IPS DF 4.7 (cell line): ENCODE measurements around the gene ERI2.

Experiments
- DNase-seq: peaks from one replicate; pipeline ENCODE4 v3.0.0-alpha.2; 2013; ENCODE audit warnings: low spot score; ENCODE audit errors: extremely low read depth

The ERI2 gene

DNA sequence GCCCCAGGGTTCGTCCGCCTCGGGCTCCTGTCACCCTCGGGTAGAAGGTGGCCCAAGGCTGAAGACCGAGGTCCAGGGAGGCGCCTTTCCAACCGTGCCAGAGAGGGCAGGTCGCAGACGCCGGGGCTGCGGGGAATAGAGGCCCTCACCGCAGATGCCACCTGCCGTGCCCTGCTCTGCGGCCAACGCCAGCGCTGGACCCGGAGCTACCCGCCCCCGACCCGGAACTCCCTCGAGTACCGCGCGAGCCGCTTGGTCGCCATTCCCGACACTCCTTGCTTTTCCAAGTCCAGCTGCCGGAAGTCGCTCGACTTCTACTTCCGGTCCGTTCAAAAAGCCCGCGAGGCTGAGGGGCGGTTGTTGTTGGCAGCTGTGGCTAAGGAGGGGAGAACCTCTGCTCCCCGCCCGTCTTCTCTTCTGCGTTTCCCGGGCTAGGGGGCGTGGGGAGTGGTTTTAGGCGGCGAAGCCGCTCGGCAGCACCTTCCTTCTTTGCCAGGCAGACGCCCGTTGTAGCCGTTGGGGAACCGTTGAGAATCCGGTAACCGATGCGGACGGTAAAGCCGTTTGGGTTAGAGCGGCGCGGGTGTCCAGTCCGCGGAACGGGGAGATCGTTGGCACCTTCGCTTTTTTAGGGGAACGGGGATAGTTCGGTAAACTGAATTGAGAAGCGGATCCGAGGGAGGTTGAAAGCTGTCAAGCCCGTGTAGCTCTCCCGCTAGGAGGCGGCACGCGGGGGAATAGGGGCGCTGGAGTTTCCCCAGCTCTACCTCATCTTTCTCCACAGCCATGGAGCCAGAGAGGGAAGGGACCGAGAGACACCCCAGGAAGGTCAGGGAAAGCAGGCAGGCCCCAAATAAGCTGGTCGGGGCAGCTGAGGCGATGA lies at the start of gene ERI2, which contains the start of gene REXO5:
ERI2 (minus strand) TSS at position 305 of the 883 bp plus-strand sequence; CDS start at position 263, 42 bp downstream.
REXO5 (plus strand) TSS at position 360 of the 883 bp plus-strand sequence; CDS start at position 787, 427 bp downstream.
- DNase-seq, result peak; percentile 69

DNA sequence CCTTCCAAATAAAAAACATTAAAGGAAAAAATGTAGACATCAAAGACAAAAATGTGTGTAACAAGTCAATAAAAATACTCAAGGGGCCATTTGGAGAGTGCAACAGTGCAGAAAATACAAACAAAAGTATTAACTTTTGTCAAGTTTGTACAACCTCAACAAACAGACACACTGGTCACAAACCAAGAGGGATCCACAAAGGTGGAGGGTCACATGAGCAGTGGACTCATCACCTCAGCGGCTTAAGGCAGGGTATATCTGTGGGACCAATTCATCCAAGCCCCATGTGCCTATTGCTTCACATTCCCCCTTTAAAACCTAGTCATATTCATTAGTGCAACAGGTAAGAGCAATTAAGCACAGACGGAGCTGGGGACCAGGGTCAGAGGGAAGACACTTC lies 48.7 kb upstream of the ERI2 start:
- no peak for DNase-seq

- DNase-seq, result no peak
These were observed 47.8 kb upstream of the ERI2 start for GRCh38 chr16:20853981-20854620.

DNA sequence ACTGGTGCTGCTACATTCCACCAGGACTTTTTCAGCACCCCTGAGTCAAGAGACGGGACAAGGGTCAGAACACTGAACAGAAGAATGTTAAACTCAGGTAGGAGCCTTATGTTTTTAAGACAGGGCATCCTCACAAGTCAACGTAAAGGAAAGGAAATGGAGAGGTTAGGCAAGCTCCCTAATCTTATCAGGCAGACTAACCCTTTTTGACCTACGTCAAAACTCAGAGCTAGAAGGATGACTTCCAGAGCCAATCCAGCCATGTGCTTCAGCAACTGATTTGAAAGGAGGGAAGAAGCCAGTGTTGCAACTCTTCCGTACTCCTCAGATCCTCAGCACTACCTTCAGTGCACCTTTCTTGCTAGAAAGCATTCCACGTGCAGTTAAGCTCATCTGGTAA lies 46.9 kb upstream of the ERI2 start:
- no peak for DNase-seq

GRCh38 chr16:20851601-20852000 lies 45.3 kb upstream of the ERI2 start:
- no peak for DNase-seq

DNA sequence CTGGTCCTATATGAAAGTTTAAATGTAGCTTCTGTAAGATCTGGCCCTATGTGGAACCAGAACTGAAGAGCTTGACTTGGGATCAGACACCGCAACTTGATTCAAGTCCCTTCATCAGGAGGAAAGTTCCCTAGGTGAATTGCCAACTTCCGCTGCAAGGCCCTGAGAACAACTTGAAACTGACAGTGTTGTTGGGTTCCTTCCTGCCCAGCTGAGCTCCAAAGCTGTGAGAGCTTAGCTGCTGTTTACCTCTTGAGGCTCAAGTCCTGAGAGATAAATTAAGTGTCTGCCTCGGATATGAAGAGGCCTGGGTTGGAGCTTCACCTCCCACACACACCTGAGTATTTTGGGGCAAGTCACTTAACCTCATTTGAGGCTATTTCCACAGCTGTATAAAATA lies 44.7 kb upstream of the ERI2 start:
- no peak for DNase-seq

DNA sequence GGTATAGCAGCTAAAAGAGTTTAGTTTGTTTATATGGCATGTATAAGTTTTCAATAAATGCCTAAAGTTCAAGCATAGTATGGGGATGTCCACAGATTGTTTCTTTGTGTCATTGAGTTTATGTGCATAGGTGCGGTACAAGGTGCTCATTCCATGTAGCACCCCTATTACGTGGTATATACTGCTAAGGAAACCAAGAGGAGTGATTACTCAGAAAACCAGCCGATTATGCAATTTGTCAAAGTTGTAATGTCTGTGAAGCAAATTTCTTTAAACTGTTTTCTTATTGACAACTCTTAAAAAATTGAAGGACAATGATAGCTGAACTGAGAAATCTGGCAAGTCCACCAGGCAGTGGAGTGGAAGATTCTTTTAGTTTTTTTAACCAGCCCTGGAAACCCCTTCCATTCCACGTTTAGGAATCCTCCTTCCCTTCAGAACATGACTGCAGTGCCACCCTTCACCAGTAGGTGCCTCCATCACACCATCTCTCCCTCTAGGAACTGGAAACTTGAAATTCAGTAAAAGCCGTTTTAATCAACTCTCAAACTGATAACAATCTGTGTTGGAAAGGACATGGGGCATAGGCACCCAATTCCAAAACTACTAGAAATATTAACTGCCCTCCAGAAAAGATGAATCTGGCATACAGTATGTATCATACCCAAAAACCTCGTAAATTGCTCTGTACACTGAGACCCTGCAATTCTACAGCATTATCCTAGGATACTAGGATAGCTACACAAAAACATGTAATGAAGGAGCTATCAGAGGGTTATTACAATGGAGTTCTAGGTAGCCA lies 43.5 kb upstream of the ERI2 start:
- DNase-seq, result no peak

DNA sequence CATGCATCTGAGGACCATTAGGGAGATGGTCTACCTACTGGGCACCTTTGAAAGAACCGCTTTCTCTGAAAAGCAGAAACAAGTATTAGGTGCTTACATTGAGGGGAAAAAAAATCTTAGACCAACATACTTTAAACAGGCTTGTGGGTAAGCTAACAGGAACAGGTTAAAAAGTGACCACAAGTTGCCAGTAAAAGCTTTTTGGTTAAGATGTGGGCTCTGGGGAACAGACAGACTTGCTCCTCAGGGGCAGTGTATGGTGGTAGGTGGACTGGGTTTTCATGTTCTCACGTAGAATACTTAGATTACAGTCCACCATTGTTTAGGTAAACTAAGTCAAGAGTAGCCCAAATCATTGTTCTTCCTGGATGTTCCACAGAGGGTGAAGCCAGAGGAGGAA lies 41.3 kb upstream of the ERI2 start:
- DNase-seq, result no peak

DNA sequence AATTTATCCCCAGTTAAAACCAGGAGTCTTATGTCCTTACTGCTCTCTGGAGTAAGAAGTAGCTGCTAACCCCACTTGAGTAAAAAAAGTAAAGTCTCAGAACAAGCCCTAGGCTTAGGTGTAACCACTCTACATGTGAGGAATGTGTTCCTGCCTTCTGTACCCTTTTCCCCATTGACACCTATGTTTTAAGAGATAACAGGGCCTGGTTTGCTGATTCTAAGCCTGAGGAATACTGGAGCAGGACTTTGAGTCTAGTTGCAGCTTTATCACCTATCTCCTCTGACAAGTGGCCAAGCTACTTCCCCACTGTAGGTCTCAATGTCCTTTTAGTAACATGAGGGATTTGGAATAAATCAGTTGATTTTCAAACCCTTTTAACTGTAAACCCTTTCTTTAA lies 40.3 kb upstream of the ERI2 start:
- no peak for DNase-seq

DNA sequence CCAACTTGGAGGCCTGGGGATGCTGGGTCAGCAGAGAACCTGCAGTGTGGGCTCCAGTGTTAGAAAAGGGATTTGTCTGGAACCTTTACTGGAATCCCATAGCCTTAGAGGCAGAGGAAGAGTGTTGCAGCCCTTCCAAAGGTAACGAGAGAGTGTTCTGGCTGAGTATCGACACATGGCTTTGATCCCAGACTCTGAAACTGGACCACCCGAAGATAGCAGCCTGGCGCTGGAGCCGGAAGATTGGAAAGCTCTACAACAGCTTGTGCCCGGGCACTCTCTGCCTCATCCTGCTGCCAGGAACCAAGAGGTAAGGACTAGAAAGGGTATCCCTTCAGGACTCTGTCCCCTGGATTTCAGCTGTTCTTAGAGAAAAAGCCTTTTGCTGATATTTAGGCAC lies 39.8 kb upstream of the ERI2 start:
- DNase-seq, result no peak

- DNase-seq, result no peak
These were observed 38.3 kb upstream of the ERI2 start for GRCh38 chr16:20844588-20844987.

DNA sequence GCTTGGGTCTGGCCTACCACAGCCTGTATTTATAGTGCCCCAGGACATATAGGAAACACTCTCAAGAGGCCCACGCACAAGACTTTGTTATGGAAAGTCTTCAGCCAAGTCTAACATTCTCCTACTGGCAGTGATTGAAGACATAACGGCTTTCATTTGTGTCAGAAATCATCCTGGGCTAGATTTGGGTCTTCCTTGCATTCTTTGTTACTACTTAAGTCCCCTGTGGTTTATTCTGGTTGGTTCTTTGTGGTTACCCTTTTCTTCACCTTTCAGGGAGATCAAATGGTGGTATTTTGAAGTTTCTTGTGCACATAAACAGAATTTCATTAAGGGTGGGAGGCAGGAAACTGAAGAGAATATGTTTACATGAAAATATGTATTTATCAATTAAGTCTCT lies 37.8 kb upstream of the ERI2 start:
- DNase-seq, result no peak

DNA sequence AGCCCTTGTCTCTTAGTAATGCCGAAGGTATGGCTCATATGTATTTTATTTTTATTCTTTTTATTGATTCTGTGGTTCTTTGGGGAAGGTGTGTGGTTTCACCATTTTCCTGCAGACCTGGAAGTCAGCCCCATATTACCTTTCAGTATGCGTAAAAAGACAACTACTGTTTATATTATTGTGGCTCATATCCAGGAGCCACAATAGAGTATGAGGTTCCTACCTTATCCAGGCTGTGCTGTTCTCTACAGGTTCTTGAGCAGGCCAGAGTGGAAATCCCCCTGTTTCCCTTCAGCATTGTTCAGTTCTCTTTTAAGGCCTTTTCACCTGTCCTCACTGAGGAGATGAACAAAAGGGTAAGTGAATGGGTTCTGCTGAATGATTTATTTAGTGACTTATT lies 33.2 kb upstream of the ERI2 start:
- DNase-seq, result no peak

DNA sequence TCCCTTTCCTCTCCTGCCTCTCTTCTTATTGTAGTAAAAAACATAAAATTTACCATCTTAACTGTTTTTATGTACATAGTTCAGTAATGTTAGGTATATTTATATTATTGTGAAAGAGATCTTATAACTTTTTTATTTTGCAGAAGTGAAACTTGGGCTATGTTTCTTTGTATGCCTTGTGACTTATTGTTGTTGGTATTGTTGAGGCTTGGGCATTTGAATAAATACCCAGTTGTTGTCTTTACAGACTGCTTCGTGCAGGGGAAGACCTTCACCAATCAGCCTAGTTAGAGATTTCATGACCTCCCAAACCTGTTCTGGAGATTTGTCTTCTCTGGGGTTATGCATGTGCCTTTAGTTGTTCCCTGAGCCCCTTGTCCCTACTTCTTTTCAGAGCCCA lies 32.0 kb upstream of the ERI2 start:
- no peak for DNase-seq

DNA sequence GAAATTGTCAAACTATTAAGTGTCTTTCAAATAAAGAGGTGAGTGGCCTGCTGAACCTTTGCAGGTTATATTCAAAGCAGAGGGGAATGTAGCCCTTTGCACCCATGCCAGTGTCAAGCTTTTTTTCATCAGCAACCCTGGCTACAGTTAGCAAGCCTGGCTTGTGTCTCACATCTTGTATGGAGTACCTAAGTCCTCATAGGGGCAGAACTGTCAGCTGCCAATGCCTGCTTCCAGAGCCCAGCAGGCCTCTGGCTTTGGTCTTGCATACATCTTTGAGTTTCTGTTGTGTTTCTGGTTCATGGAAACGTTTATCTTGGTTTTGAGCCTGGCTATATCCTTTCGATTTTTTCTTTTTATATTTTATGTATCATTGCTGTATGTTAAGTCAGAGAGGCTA lies 26.8 kb upstream of the ERI2 start:
- DNase-seq, result no peak

GRCh38 chr16:20830372-20830771 lies 24.1 kb upstream of the ERI2 start:
- no peak for DNase-seq

- no peak for DNase-seq
These were observed 23.3 kb upstream of the ERI2 start for GRCh38 chr16:20829536-20829935.

DNA sequence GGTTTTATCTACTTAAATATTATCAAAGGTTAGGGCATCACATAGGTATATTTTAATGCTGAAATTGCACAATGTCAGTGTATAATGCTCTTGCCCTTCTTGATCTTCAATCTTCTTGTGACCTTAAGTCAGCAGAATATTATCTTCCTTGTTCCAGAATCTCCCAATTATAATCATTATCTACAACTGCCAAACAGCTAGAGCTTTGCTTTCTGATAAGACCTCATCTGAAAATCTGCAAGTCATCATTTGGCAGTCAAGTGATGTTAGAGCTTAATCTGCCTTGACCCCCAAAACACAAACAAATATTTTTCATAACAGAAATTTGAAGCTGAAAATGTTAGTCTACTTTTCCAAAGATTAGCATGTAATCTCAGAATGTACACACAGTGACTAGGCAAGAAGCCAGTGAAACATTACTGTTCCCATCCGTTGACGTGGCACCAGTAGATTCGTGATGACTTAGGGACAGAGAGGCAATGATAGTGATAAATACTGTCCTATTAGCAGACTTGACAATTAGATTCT lies 19.8 kb upstream of the ERI2 start:
- no peak for DNase-seq

GRCh38 chr16:20822521-20823325 lies 16.5 kb upstream of the ERI2 start:
- DNase-seq, result no peak

DNA sequence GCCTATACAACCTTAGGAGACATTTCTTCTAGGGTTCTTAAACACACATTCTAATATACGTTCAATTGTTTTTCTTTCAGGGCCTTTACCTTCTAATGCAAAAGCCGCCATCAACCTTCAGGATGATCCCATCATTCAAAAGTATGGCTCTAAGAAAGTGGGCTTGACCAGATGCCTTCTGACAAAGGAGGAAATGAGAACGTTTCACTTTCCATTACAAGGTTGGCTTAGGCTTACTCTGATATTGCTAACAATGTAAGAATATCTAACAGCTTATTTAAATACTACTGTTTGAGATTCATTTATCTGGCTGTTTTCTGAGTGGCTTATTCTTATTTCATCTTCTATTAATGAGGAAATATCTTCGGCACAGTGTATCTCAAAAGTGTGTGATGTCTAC lies 15.4 kb upstream of the ERI2 start:
- no peak for DNase-seq
